GM19372 (cell line): ENCODE data around the gene COL4A2.
"Not testable (repeated sequence)": the region's sequence is repeated elsewhere in the genome, so short reads cannot be mapped to it uniquely, and the experiment has no call there.

ENCODE experiments used
- ATAC-seq: cut with Tn5 transposase; IDR thresholded peaks from one replicate; pipeline ENCODE4 v1.9.1; 2021; ENCODE audit warnings: mild to moderate bottlenecking, low read depth, moderate library complexity; ENCODE audit not compliant: unreplicated experiment

The COL4A2 gene

DNA sequence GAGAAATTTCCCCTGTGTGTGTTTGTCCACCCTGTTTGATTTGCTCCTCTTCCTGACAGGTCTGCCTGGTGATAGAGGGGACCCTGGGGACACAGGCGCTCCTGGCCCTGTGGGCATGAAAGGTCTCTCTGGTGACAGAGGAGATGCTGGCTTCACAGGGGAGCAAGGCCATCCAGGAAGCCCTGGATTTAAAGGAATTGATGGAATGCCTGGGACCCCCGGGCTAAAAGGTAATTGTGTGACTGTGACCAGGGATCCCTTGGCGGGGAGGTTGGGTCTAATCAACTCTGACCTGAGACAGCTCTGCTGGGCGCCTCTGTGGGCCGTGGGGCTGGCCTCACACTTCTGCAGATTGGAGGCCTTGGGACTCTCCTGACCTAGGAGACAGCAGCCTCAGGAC lies 173.1 kb downstream of the COL4A2 start:
- no peak for ATAC-seq

DNA sequence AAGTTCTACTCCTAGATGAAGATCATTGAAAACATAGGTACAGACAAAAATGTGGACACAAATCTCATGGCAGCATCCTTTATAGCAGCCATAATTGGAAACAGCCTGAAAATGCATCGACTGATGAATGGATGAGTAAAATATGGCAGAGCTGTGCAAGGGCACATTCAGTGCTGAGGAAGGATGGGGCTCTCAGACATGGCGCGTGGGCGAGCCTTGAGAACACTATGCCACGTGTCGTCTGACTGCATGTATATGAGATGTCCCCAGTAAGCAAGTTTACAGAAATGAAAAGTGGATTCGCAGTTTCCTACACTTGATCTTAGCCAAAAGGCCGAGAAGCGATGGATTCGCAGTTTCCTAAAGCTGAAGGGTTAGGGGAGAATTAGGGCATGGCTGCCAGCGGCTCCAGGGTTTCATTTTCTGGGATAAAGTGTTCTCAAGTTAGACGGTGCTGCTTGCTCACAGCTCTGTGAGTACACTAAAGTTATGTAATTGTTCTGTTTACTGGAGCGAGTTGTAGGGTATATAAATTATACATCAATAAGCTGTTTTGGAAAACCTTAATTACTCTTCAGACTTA lies 176.4 kb downstream of the COL4A2 start:
- no peak for ATAC-seq

DNA sequence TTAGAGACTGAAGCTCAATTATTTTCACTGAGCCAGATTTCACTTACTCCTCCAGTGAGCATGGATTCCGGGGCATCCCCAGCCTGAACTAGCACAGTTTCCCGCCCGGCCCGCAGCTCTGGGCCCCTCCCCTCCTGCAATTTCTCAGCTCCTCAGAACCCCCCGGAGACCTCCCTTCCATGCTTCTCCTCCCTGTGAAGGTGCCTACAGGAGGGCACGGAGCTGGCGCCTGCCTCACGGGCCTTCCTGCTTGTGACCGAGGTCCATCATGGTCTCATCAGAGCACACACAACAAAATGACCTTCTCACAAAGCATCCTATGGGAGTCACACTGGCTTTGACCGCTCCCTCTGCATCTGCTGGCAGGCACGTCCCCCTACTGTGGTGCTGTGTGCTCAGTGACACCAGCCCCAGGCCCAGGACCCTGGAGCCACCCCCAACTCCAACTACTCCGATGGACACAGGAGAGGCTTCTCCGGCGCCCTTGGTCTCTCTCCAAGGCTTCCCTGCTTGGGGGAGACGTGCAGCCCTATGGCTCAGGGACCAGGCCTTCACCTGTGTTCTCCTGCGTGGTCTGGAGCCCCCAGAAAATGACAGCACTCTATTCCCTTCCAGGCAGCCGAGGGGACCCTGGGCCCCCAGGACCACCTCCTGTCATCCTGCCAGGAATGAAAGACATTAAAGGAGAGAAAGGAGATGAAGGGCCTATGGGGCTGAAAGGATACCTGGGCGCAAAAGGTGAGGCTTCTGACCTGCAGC lies 177.4 kb downstream of the COL4A2 start:
- no peak for ATAC-seq

- ATAC-seq = no peak
Measured at GRCh38 chr13:110485604-110486003, 178.5 kb downstream of the COL4A2 start.

DNA sequence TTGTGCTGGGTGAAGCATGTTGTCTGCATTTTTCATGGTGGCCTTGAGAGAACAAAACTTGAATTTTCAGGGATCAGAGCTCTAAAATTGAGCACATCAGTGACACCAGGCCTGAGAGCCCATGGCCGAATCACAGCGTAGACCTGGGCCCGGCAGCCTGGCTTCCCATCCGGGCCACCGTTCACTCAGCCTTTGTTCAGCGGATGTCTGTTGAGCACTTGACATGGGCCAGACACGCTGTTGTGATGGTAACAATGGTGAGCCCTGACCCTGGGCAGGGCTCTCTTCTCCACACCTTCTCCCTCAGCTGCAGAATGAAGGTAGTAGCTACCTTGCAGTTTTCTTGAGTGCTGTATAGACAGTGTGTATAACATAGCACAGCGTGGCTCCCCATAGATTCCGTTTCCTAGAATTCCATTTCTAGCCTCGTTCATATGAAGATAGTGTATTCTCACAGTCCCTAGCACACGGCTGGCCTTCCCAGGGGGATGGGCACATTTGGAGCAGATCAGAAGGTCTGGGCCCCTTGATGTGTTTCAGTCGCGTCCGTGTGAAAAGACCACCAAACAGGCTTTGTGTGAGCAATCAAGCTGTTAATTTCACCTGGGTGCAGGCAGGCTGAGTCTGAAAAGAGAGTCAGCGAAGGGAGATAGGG lies 179.1 kb downstream of the COL4A2 start:
- no peak for ATAC-seq

DNA sequence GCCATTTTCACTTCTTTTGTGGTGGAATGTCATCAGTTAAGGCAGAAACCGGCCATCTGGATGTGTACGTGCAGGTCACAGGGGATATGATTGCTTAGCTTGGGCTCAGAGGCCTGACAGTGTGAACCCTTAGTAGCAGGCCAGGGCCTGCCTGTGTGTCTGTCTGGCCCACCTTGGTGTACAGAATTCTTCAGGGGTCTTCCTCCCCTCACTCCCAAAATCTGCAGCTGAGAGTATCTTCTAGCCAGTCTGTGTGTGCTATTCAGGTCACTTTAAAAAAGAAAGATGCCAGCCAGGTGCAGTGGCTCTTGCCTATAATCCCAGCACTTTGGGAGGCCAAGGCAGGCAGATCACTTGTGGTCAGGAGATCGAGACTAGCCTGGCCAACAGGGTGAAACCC lies 179.8 kb downstream of the COL4A2 start:
- not testable (repeated sequence) for ATAC-seq

DNA sequence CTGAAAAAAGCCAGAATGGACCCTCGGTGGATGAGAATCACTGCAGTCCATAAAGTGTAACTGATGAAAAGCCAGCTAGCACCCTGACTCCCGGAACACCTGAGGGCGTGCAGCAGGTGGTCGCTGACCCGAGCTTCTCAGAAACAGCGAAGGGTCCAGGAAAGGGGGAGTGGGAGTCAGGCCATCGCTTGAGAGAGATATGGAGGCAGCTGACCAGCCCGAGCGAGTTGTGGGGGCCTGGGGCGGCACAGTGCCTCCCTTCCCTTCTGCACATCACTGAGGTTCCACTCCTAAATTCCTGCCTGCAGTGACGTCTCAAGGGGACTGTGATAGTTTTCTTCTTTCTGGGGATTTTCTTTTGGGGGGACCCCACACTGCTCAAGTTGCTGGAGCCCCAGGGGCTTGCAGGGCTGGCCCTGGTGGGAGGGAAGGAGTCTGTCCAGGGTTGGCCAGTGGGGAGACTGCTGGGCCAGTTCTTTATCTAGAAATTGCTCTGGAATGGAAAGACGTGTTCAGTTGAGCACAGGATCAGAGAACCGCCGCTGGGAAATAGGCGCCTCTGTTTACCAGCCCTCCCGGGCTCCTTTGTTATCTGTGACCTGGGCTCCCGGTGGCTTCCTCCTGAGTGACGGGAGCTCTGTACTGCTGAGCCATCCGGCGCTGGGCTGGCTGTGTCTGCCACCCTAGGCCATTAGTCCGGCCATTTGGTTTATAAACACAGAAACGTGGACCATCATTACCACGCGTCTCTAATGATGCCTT lies 183.1 kb downstream of the COL4A2 start:
- no peak for ATAC-seq

- no peak for ATAC-seq
Measured at GRCh38 chr13:110491869-110492678, 185.0 kb downstream of the COL4A2 start.

DNA sequence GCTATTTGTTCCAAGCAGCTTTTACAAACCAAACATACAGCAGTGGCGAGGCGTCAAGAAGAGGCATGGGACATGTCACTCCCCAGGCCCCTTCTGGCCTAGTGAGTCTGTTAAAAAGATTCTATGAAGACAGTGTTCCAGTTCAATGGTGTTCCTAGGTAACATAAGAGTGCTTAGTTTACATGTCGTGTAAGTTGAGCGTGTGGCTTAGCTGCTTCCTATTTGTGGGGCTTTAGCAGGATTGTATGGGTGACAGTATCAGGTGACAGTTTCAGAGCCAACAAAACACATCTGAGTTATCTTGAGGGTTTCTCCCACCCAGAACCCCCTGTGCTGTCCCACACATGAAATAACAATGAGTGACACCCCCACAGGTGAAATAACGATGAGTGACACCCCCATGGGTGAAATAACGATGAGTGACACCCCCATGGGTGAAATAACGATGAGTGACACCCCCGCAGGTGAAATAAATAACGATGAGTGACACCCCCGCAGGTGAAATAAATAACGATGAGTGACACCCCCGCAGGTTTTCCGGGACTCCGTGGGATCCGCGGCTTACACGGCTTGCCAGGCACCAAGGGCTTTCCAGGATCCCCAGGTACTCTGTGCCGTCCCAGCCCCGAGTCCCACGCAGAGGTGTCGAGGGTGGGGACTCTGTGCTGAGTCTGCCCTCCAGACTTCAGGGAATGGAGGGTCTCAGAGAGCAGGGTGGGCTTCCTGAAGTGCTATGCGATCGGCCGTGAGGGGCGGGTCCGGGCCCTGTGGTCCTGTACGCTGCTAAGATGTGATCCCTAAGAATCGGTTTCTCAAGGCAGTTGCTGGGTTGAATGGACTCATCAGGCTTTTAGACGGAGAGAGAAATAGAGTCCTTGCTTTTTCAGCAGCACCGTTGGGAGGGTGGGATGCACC lies 185.9 kb downstream of the COL4A2 start:
- no peak for ATAC-seq

- ATAC-seq = no peak
Measured at GRCh38 chr13:110493613-110494012, 186.5 kb downstream of the COL4A2 start.

- ATAC-seq = no peak
Measured at GRCh38 chr13:110495376-110495775, 188.3 kb downstream of the COL4A2 start.

DNA sequence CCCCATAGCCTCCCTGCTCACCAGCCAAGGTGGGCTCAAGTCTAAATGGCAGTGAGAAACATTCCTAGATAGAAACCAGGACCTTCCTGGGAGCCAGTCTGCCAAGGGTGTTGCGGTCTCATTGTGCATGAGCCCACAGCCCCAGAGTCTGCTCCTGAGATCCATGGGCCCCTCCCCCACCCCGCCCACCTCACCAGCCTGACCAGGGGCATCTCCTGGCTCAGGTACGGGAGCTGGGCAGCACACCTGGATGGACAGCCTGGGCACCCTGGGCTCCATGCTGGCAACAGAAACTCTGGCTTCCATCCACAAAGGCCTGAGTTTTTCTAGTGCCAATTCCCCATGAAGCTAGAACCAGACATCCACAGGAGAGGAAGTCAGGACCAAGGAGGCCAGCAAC lies 188.8 kb downstream of the COL4A2 start:
- ATAC-seq = no peak

- ATAC-seq = no peak
Measured at GRCh38 chr13:110496281-110496680, 189.2 kb downstream of the COL4A2 start.

- ATAC-seq = no peak
Measured at GRCh38 chr13:110497003-110497402, 189.9 kb downstream of the COL4A2 start.

GRCh38 chr13:110497896-110498295 lies 190.8 kb downstream of the COL4A2 start:
- ATAC-seq = not testable (repeated sequence)

- no peak for ATAC-seq
Measured at GRCh38 chr13:110498327-110498726, 191.2 kb downstream of the COL4A2 start.

DNA sequence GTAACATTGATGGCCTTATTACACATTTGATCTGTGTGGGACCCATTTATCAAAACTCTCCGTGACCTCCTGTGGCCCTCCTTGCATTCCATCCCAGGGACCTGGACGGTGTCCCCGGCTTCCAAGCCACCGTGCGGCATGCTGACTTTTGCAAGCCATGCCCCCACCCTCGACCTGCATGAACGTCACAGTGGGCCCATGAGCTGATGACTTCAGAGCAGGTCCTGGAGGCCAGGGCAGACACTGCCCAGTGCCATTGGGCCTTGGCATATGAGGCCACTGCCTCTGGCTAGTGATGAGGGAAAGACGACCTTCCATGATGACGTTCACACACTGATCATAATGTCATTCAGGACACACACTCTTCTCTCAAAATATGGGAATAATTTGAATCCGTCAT lies 191.7 kb downstream of the COL4A2 start:
- ATAC-seq = no peak

DNA sequence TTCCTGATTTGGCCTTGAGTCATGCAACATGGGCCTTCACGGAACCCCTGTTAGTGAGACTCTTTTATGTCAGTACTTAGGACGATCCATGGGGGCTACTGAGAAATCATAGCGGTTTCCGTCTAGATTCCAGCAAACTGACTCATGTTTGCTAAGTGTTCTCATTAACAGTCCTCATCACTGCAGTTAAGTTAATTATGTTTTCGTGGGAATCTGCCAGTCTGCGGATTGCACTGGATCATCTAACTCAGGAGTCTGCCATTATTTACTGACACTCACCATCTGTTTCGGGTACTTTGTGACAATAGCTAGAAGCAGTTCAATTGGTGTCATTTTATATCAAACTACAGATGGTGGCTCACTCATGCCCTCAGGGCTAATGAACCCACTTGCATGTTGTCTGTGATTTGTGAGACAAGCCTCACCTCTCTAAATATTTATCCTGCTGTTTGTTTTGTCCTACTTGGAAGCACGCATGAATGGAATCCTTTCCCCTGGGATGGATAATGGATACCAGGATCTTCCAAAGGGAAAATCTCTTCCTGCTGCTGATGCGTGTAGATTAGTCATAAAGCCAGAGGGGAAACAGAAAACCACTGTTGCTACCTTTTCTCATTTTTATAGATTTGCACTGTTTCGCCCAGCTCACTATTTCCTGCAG lies 192.7 kb downstream of the COL4A2 start:
- ATAC-seq = no peak

GRCh38 chr13:110500341-110500740 lies 193.3 kb downstream of the COL4A2 start:
- ATAC-seq = no peak
